Measurements from ENCODE around the gene RANBP3L.

DNA sequence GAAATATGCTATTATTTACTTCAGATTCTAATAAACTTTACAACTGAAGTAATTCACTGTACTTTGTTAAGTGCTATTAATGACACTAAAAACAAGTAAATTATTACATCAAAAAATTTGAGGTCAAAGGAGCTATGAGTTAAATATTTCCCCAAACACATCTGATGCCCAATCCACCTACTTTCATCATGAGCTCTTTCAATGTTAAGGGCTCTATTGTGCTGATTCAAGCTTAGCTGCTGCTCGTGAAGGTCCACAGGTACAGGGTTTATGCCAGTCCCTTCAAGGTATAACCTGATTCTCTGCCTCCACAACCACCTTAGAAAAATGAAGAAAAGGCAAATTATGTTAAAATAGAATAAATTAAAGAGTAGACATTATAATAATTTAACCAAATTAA, 84.1 kb downstream of the RANBP3L start:
- TF ChIP-seq POLR2AphosphoS5 (IDR thresholded peaks at IDR 0.05; ENCODE audit: low read depth, low read length) (no peak), POLR2A (IDR thresholded peaks at IDR 0.05; ENCODE audit: low read depth, low read length) (no peak), PAX5 (IDR thresholded peaks at IDR 0.05; ENCODE audit: insufficient read depth, low read length, severe bottlenecking) (no peak)

All from GM12891 (cell line).